G401 (cell line): ENCODE measurements around the gene FRMD1. TPM values are rescaled to one million over a fixed set of nuclear protein-coding genes. Genes with fewer than 3 reads are reported as not detected.

Experiments
- DNase-seq: peaks from one replicate; pipeline ENCODE4 v3.0.0-alpha.2; 2015; ENCODE audit warnings: low spot score
- in situ Hi-C: cut with HindIII; loops from 2 replicates; pipeline ENCODE4 v1.10.0; 2016; ENCODE audit warnings: low sequenced_read_pairs, mixed read lengths
- total RNA-seq: library from RNA; depleted of rRNA; stranded (reverse); fragments of >200 nt; shearing (Covaris generic); gene quantifications from 2 replicates; pipeline ENCODE4 v1.2.3, GENCODE V29; 2014

Gene FRMD1
- total RNA-seq, 1 experiment from 2014 or later, result not detected

- DNase-seq, result no peak
- in situ Hi-C loops, result no loop called here
Observed at GRCh38 chr6:168020242-168020641, 58.8 kb downstream of the FRMD1 start.

GRCh38 chr6:168018664-168019063 lies 60.3 kb downstream of the FRMD1 start:
- no peak for DNase-seq
- in situ Hi-C loops, result no loop called here

DNA sequence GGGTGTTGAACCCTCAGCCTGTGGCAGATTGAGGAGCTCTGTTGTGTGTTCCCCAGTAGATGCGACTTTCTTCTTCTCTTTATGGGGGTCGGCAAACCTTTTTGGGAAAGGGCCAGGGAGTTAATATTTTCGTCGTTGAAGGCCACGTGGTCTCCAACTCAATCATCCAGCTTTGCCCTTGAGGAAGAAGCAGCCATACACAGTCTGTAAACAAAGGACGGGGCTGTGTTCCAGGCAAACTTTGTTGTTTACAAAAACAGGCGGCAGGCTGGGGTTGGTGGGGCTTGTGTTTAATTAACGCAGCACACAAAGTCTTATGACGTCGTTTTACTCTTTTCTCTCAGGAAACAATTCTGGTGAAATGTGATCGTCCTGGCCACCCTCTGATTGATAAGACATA lies 61.4 kb downstream of the FRMD1 start:
- DNase-seq, result no peak
- in situ Hi-C loops, result no loop called here

- DNase-seq, result no peak
- in situ Hi-C loops, result no loop called here
Observed at GRCh38 chr6:168016721-168017525, 62.1 kb downstream of the FRMD1 start.

DNA sequence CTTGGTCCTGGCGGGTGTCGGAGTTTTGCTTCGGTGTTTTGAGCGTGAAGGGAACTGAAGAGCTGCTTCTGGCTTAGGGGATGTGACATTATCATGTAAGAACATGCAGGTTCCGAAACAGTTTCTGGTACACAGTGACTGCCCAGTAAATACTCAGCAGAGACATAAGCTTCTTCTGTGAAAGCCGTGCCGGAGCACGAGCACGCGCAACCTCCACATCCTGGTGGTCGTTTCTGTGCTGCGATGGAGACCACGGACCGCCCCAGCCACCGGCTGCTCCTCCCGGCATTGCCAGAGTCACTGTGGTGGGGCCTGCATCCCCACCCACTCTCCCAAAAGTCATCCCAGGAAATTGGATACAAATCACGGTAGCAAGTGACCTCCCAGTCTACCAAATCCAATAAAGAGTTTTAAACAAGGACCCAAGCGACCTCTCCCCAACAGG lies 62.8 kb downstream of the FRMD1 start:
- DNase-seq, result no peak
- in situ Hi-C loops, result no loop called here

GRCh38 chr6:168015482-168016175 lies 63.4 kb downstream of the FRMD1 start:
- in situ Hi-C loops, result no loop called here
- DNase-seq, result no peak

DNA sequence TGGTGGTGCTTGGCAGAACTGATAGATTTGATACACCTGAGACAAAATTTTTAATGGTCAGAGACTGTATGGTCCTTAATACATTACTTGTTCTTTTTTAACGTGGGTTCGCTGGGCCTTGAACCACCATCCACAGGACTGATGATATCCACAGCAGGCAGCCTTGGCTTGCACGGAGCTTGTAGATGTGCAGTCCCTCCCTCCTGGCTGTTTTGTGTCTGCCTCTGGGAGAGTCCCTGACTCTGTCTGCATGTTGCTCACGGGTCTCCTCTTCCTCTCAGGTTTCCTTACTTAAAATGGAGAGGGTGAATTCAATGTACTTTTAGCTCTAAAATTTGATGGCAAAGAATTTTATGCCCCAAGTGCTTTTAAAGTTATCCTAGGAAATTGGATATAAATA lies 64.0 kb downstream of the FRMD1 start:
- in situ Hi-C loops, result no loop called here

GRCh38 chr6:168014428-168014827 lies 64.6 kb downstream of the FRMD1 start:
- in situ Hi-C loops, result no loop called here
- DNase-seq, result no peak

More for the DNA sequence above, 64.0 kb downstream of the FRMD1 start:
- DNase-seq, result no peak

DNA sequence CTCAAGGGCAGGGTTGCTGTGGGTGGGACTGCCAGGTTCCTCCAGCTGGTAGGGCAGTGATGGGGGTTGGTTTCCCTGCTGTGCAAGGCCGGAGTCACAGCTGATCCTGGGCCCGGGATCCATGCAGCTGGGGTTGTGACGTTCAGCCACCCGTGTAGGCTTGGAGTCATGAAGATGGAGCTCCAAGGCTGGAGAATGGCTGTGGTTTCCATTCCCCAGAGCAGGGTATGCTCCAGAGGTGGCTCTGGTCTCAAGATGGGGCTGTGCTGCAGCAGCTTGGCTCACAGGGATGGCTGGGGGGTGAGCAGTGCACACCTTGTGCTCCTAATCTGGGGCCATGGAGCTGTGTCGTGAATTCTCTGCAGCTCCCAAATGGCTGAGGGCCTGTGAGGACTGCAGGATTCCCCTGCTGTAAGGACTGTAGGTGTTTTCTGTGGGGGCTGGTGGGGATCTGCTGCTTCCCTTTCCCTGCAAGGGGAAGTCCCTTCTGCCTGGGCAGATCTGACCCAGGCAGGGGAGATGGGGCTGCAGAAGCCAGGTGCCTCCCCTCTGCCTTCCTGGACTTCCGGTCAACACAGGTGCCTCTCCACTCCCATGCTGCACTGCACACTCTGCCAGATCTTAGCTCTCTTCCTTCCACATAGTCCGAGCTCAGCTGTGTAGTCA lies 65.6 kb downstream of the FRMD1 start:
- DNase-seq, result no peak
- in situ Hi-C loops, result no loop called here

DNA sequence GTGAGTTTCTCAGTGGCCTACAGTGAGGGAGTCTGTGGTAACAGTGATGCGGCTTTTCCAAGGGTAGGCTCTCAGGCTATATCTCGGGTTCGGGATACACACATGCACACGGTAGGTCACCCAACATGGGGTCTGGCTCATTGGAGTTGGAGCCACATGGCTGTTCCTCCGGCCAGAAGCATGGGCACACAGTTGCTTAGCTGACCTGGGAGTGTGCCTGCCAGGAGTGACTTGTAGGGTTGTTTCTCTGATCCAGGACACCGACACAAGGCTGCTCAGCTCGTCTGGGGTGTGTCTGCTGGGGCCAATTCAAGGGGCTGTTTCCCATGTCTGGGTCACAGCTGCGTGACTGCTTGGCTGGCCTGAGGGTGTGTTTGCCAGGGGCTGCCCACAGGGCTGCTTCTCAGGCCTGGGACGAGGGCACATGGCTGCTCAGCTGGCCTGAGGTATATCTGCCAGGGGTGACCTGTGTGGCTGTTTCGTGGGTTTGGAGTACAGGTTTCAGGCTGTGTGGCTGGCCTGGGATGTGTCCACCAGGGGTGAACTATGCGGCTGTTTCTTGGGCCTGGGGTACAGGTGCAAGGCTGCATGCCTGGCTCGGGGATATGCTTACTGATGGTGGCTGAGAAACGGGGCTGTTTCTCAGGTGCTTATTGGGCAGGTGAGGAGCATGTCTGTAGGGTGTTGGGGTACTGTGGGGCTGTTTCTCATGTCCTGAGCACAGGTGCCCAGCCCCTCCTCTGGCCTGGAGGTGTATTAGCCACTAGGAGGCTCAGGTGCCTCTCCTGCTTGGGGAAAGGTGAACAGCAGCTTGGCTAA lies 66.4 kb downstream of the FRMD1 start:
- DNase-seq, result no peak
- in situ Hi-C loops, result no loop called here

DNA sequence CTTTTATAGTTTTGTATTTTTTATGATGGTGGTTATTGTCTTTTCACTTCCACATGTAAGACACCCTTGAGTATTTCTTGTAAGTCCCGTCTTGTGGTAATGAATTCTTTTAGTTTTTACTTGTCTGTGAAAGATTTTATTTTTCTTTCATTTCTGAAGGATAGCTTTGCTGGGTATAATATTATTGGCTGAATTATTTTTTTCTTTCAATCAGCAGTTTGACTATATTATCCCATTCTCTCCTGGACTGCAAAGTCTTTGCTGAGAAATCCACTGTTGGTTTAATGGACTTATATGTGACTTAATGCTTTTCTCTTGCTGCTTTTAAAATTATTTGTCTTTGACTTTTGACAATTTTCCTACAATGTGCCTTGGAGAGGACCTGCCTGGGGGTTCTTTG lies 67.7 kb downstream of the FRMD1 start:
- in situ Hi-C loops, result no loop called here
- no peak for DNase-seq

GRCh38 chr6:168009331-168009730 lies 69.7 kb downstream of the FRMD1 start:
- in situ Hi-C loops, result no loop called here
- no peak for DNase-seq

DNA sequence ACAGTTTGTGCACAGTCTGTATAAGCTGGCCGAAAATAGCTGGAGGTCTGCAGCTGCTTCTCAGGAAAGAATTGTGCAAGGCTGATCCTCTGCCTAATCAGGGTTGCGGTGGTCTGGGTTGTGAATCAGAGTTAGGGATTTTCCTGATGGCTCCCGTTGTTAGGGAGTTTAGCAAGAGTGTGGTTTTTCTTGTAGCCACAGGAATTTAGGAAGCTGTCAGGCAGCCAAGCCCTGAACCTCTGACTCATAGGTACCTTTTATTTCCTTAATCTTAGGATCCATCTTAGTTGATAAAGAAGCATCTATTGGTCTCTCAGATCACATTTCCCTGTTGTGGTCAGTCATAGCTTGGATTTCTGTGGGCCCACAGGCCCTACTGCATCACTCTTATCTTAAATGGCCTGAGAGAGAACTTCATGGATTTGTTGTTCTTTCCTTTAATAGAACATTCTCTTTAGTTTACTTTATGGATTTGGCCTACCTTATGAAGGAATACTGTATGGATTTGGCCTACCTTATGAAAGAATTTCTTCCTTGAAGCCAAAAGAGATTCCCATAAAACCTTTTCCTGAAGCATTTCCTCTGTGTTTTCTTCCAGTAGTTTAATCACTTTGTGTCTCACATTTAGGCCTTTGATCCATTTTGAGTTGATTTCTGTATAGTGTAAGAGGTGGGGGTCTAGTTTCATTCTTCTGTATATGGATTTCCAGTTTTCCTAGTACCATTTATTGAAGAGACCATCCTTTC lies 71.2 kb downstream of the FRMD1 start:
- DNase-seq, result no peak
- in situ Hi-C loops, result no loop called here

DNA sequence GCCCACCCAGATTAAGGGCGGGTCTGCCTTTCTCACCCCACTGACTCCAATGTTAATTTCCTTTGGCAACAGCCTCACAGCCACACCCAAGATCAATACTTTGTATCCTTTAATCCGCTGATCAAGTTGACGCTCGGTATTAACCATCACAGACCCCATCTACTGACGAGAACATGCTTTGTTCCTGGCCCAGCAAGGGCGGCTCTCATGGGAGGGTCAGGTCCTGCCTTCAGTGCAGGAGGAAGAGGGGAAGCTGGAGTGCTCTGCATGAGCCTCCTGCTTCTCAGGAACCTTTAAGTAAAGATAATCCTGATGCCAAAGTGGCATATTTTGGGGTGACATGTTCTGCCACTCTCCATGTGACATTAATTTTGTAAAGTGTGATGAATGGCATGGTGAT lies 73.2 kb downstream of the FRMD1 start:
- DNase-seq, result no peak
- in situ Hi-C loops, result no loop called here

DNA sequence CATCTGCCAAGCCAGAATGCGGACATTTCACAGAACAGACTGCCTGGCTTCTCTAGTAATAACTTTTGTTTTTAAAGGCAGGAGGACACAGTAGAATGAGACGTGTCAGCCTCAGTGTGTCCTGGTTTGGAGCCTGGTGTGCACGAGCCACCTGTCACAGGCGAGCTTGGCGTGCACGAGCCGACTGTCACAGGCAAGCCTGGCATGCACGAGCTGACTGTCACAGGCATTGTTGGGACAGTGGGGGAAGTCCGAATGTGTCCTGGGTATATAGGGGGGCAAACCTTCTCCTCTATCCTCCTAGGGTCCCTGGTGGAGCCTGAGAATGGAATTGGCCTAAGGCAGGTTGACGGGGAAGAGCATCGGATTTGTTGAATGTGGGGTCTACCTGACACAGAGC lies 74.1 kb downstream of the FRMD1 start:
- in situ Hi-C loops, result no loop called here
- DNase-seq, result peak; percentile 36

DNA sequence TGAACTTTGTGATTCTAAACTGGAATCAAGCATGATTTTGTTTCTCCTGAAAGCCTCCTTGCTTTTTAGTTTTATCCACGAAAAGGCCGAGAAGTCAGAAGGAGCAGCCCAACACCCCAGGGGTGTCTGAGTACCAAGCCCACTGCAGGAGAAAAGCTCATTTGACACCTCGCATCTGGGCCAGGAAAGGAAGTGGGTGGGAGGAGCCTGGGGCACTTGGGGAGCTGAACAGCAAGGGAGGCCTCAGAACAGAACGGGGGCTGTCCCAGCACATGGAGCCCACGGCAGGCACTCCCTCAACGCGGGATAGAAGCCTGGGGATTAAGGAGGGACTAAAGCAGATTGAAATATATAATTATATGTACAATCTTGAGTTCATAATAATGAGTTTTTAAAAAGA lies 75.0 kb downstream of the FRMD1 start:
- in situ Hi-C loops, result no loop called here
- DNase-seq, result no peak
